LNCAP (cell line): ENCODE data around the gene RPTOR.

Experiments used
- CTCF ChIP-seq: fragments of 450-650 bp; IDR thresholded peaks from 2 replicates; pipeline ENCODE4 v1.5.1; 2017; ENCODE audit warnings: mild to moderate bottlenecking

Gene RPTOR

GRCh38 chr17:80826955-80827645 lies 282.5 kb downstream of the RPTOR start:
- TF ChIP-seq CTCF: no peak

- no peak for TF ChIP-seq CTCF
These were observed 283.3 kb downstream of the RPTOR start for GRCh38 chr17:80827646-80828643.

- no peak for TF ChIP-seq CTCF
These were observed 284.7 kb downstream of the RPTOR start for GRCh38 chr17:80829166-80829813.

GRCh38 chr17:80830020-80830780 lies 285.6 kb downstream of the RPTOR start:
- no peak for TF ChIP-seq CTCF

- TF ChIP-seq CTCF: no peak
These were observed 286.9 kb downstream of the RPTOR start for GRCh38 chr17:80831491-80831890.

- TF ChIP-seq CTCF: no peak
These were observed 287.6 kb downstream of the RPTOR start for GRCh38 chr17:80832266-80832676.
